Psoas muscle (tissue), 8 donors: ENCODE measurements around the gene PBX4. TPM values are rescaled to one million over a fixed set of nuclear protein-coding genes. Genes with fewer than 3 reads are reported as not detected.

ENCODE experiments used
- ATAC-seq, 4 donors: fragments of 200-7000 bp; cut with Tn5 transposase; one replicate each; pipeline ENCODE4 v1.9.1; 2020; ENCODE audit warnings: moderate library complexity in 3 of 4, mild to moderate bottlenecking in 2 of 4
- DNase-seq, 2 donors: peaks; one replicate each; pipeline ENCODE4 v3.0.0-alpha.2; 2020
- H3K27ac ChIP-seq: fragments of 200-600 bp; one replicate; pipeline ENCODE4 v1.8.0; 2022
- H3K27me3 ChIP-seq, 3 donors: fragments of 200-600 bp in 1 of 3; one replicate each; pipeline versions ENCODE4 v1.6.1 to v1.8.0; 2013 to 2022; ENCODE audit warnings: low read length in 2 of 3, mild to moderate bottlenecking in 2 of 3, moderate library complexity in 1 of 3; ENCODE audit not compliant: insufficient read depth in 3 of 3
- H3K36me3 ChIP-seq, 2 donors: fragments of 200-600 bp in 1 of 2; one replicate each; pipeline versions ENCODE4 v1.6.1 to v1.8.0; 2013 to 2022; ENCODE audit warnings: low read depth in 1 of 2, mild to moderate bottlenecking in 1 of 2, moderate library complexity in 1 of 2; ENCODE audit not compliant: insufficient read depth in 1 of 2
- H3K4me1 ChIP-seq: fragments of 200-600 bp; one replicate; pipeline ENCODE4 v1.8.0; 2022
- H3K4me3 ChIP-seq: fragments of 200-600 bp; one replicate; pipeline ENCODE4 v1.8.0; 2022; ENCODE audit warnings: mild to moderate bottlenecking
- H3K9me3 ChIP-seq: fragments of 200-600 bp; one replicate; pipeline ENCODE4 v1.8.0; 2022
- CTCF ChIP-seq: fragments of 200-600 bp; IDR thresholded peaks from one replicate; pipeline ENCODE4 v1.8.0; 2022; ENCODE audit warnings: antibody characterized with exemption
- WGBS, 3 donors: extraction: QIAGEN DNeasy Blood & Tissue Kit; methylation state at CpG; one replicate each; pipeline versions ENCODE4 v1.1.6 to v1.1.7; 2013; 5-methylcytosine and 5-hydroxymethylcytosine counted together
- intact Hi-C, 2 donors: fragments of 100-400 bp; cut with DNase I; formaldehyde crosslinking; loops; one replicate each; pipeline versions ENCODE4 v1.11.0 to v1.14.2; 2022
- polyA plus RNA-seq, 3 donors: library from polyadenylated mRNA; stranded (reverse); fragments of 200-250 nt; gene quantifications; one replicate each; pipeline ENCODE4 v1.2.3, GENCODE V29; 2013
- total RNA-seq, 4 donors: library from RNA; stranded (reverse); fragmentation: NEBNext Ultra II Directional in 2 of 4; extraction: Animal tissue kit (Norgen Biotek cat#: 25700) in 2 of 4; gene quantifications; one replicate each; pipeline versions ENCODE4 v1.2.1 to v1.2.4, GENCODE V29; 2021 to 2023
- donor health status: healthy with polysubstance abuse.
- donor health status: DM: no; HTN: no; CAD: no; lungs with moderate emphysema.
- donor health status: Bipolar disorder and iron deficiency.
- donor health status: healthy.
- donor health status: DM: yes; HTN: yes; CAD: no.
- donor health status: DM: no; HTN: no; CAD: no.
- donor health status: DM: no; HTN: no; CAD: no.
- donor health status: DM: yes; HTN: yes; CAD: no.

Gene PBX4
- total and polyA plus RNA-seq, 7 donors, result 0.06 to 0.17 (median 0.08) TPM; not detected in 4

- Histone ChIP-seq H3K27ac (no peak overlapping the region), H3K4me3 (no peak overlapping the region), H3K27me3 (no peaks in the 10 kb centered on the region), H3K9me3 (no peaks in the 10 kb centered on the region), H3K36me3 (no peaks in the 10 kb centered on the region), H3K4me1 (no peaks in the 10 kb centered on the region)
- no peak for TF ChIP-seq CTCF
- DNase-seq (no peak), ATAC-seq (no peak)
- intact Hi-C loops, result no loop called here
- 92 to 95% (median 94%) methylated on average over 36 of the region's 36 CpGs for WGBS, 3 donors
Measured at GRCh38 chr19:19634516-19635312, 16.2 kb upstream of the PBX4 start.

GRCh38 chr19:19633711-19634515 is 15.4 kb upstream of the PBX4 start:
- no peak for TF ChIP-seq CTCF
- intact Hi-C loops, result no loop called here
- Histone ChIP-seq H3K27me3 (no peaks in the 10 kb centered on the region), H3K4me3 (no peak overlapping the region), H3K4me1 (no peaks in the 10 kb centered on the region), H3K36me3 (no peaks in the 10 kb centered on the region), H3K9me3 (no peaks in the 10 kb centered on the region), H3K27ac (no peak overlapping the region)
- WGBS, 3 donors, result 91 to 93% (median 92%) methylated on average over 22 of the region's 22 CpGs
- DNase-seq (peak in 1 of 2 donors; percentile 46), ATAC-seq (no peak)

- WGBS, 3 donors, result 69 to 73% (median 71%) methylated on average over 5 of the region's 5 CpGs
- intact Hi-C loops, result no loop called here
- ATAC-seq (no peak), DNase-seq (no peak)
- no peak for TF ChIP-seq CTCF
- H3K27me3 ChIP-seq, result peaks cover 0 to 12% (median 0%) of the 10 kb centered on the region in 3 donors
- H3K9me3 ChIP-seq, result no peaks in the 10 kb centered on the region
- no peak overlapping the region for H3K27ac ChIP-seq
- no peaks in the 10 kb centered on the region for H3K4me1 ChIP-seq
- H3K36me3 ChIP-seq, result no peaks in the 10 kb centered on the region
- no peak overlapping the region for H3K4me3 ChIP-seq
Measured at GRCh38 chr19:19632661-19633060, 14.2 kb upstream of the PBX4 start.

- Histone ChIP-seq H3K27ac (no peak overlapping the region), H3K4me1 (no peaks in the 10 kb centered on the region), H3K36me3 (no peaks in the 10 kb centered on the region), H3K27me3 (peaks cover 0 to 26% (median 0%) of the 10 kb centered on the region in 3 donors), H3K9me3 (no peaks in the 10 kb centered on the region), H3K4me3 (no peak overlapping the region)
- ATAC-seq (no peak), DNase-seq (no peak)
- 86 to 87% (median 87%) methylated on average over 5 to 7 of the region's 7 CpGs for WGBS, 3 donors
- intact Hi-C loops, result no loop called here
- no peak for TF ChIP-seq CTCF
Measured at GRCh38 chr19:19631346-19631745, 12.9 kb upstream of the PBX4 start.
